RPMI8226 (cell line): Measurements from ENCODE around the gene COL11A2.

Source experiments
- DNase-seq: peaks from one replicate; pipeline ENCODE4 v3.0.0-alpha.2; 2015

COL11A2 gene

GRCh38 chr6:33191383-33192104 is 723 bp downstream of the COL11A2 start:
- DNase-seq, result peak; percentile 65

DNA sequence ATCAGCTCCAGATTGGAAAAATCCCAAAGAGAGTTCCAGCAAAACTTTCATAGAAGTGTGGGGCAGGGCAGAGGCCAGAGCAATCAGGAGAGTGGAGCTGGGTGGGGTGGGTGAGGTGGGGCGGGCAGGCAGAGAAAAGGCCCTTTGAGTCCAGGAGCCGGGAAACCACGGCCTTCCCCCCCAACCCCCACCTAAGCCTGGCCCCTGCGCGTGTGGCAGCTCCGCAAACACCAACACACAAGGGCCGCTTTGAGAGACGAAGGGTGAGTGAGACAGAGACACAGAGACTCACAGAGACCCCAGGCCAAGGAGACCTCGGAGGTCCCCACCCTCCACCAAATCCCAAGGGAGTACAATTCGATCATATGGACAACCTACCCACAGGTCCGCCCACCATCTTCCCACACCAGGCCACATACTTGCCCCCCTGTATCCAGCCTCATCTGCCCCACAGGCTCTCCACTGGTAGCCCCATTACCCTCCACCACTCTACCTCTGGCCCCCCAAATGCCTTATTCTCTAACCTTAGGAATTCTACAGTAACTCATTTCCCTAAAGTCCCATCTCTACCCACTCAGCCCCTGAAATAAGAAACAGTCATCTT is 1.7 kb downstream of the COL11A2 start:
- no peak for DNase-seq

GRCh38 chr6:33189625-33190448 is 2.4 kb downstream of the COL11A2 start:
- DNase-seq, result no peak

- DNase-seq, result no peak
Observed at GRCh38 chr6:33189164-33189563, 3.1 kb downstream of the COL11A2 start.

- no peak for DNase-seq
Observed at GRCh38 chr6:33187809-33188208, 4.5 kb downstream of the COL11A2 start.

- DNase-seq, result no peak
Observed at GRCh38 chr6:33185654-33186187, 6.5 kb downstream of the COL11A2 start.

GRCh38 chr6:33185190-33185589 is 7.1 kb downstream of the COL11A2 start:
- no peak for DNase-seq

GRCh38 chr6:33183071-33183683 is 9.1 kb downstream of the COL11A2 start:
- DNase-seq, result no peak

- no peak for DNase-seq
Observed at GRCh38 chr6:33181141-33181540, 11.1 kb downstream of the COL11A2 start.

- no peak for DNase-seq
Observed at GRCh38 chr6:33178755-33179475, 13.4 kb downstream of the COL11A2 start.

DNA sequence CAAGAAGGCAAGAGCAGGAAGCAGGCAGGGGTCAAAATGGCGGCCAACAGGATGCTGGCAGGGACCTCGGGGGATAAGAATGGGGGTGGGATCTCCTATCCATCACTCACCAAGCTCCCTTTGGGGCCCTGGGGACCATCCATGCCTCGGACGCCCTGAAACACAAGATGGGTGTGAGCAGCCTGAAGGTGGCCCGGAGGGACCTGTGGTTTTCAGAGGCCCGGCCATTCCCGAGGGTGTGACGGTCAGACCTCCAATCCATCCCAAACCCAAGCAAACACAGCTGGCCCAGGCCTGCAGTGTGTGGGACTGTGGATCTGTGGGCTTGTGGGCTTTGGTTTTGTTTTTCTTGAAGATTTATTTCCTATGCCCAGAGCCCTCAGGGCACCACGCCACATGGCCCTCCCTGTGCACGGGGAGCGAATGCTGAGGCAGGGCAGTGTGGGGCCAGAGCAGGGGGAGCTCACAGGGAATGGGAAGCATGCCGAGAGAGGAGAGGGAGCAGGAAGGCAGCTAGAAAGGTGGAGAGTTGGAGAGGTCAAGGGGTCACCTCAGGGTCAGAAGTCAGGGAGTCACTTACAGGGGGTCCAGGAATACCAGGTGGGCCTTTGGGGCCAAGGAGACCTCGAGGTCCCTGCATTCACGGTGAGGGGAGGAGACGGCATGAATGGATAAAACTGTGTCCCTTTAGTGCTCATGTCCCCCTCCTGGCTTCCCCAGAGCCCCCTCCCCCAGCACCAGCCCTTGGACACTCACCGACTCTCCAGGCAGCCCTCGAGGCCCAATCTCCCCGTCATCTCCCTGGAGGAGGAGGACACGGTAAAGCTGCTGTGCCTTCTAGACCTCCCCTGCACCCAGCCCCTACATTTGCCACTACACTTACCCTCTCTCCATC is 14.5 kb downstream of the COL11A2 start:
- no peak for DNase-seq

GRCh38 chr6:33176906-33177305 is 15.4 kb downstream of the COL11A2 start:
- no peak for DNase-seq

DNA sequence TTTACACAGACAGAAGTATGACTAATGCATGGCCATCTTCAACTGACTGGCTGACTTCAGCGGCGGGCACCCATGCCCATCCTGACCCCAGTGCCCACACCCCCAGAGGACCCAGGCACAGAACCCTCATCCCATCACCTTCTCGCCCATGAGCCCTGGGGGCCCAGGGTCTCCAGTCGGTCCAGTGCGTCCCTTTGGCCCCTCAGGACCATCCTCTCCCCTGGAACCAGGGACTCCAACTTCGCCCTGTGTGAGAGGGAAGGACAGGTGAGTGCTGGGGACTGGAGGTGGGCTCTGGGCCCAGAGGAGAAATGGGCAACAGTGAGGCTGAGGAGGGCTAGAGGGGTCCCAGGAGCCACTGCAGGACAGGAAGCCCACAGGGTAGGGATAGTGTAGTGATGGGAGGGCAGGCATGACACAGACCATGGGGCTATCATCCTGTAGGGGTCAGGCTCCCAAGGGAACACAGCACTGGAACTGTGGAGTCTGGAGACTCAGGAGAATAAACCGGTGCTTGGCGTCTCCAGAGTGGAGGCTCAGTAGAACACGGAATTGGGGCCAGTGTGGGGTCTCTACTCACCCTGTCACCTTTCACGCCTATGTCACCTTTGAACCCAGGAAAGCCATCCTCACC is 16.7 kb downstream of the COL11A2 start:
- DNase-seq, result no peak

GRCh38 chr6:33174784-33175183 is 17.5 kb downstream of the COL11A2 start:
- peak; percentile 21 for DNase-seq

- DNase-seq, result no peak
Observed at GRCh38 chr6:33173535-33174180, 18.6 kb downstream of the COL11A2 start.

DNA sequence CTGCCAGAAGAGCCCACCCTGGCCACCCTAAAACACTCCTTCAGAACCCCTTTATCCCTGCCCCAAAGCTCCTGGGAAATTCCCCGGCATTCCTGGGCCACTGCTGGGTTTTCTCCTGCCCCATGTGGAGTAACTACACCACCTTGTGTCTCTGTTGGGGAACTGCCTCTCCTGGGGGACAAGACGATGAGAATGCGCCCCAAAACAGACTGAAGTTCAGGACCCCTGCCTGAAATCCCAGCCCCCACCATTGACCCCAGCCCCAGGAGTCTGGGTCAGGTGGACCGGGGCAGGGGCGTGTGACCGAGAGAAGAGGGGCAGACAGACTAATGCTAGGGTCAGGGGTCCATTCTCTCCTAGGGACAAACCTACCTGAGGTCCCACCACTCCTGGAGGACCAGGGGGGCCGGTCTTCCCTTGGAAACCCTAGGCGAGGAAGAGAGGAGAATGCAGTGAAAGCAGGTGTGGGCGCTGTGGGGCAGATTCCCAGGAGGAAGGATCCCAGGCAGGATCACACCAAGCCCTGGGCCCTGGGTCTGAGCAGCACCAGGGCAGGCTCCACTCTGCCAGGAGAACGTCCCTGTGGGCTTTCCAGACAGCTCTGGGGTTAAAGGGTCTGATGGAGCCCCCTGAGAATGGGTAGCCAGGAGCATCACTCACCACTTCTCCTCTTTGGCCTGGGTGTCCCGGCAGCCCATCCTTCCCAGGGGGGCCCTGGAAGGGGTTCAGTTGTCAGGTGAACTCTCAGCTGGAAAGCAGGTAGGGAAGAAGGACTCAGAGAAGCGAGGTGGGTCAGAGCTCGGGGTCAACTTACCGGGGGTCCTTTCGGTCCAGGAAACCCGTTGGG is 19.4 kb downstream of the COL11A2 start:
- DNase-seq, result peak; percentile 28

GRCh38 chr6:33171880-33172687 is 20.2 kb downstream of the COL11A2 start:
- no peak for DNase-seq
